HG03039 (cell line): ENCODE measurements around the gene NTN4.
"Not testable (repeated sequence)": the region's sequence is repeated elsewhere in the genome, so short reads cannot be mapped to it uniquely, and the experiment has no call there.

Experiments used
- ATAC-seq: cut with Tn5 transposase; IDR thresholded peaks from one replicate; pipeline ENCODE4 v1.9.1; 2021; ENCODE audit warnings: mild to moderate bottlenecking, moderate library complexity; ENCODE audit not compliant: unreplicated experiment

NTN4 gene

DNA sequence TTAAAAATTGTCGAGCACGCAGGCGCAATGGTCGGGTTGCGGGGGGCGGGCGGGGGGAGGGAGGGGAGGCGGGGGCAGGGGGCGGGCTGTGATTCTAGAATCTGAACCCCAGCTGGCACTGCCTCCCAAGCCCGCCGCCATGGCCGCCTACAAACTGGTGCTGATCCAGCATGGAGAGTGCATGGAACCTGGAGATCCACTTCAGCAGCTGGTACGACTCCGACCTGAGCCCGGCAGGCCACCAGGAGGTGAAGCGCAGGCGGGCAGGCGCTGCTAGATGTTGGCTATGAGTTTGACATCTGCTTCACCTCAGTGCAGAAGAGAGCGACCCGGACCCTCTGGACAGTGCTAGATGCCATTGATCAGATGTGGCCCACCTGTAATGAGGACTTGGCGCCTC, 118.4 kb downstream of the NTN4 start:
- no peak for ATAC-seq

DNA sequence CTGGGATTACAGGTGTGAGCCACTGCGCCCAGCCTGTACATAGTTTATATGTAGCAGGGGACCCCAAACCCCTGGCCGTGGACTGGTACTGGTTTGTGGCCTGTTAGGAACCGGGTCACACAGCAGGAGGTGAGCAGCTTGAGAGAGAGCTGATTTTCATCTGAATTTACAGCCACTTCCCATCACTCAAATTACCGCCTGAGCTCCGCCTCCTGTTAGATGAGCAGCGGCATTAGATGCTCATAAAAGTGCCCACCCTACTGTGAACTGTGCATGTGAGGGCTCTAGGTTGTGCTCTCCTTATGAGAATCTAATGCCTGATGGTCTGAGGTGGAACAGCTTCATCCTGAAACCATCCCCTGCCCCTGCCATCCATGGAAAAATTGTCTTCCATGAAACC, 119.3 kb downstream of the NTN4 start:
- no peak for ATAC-seq

DNA sequence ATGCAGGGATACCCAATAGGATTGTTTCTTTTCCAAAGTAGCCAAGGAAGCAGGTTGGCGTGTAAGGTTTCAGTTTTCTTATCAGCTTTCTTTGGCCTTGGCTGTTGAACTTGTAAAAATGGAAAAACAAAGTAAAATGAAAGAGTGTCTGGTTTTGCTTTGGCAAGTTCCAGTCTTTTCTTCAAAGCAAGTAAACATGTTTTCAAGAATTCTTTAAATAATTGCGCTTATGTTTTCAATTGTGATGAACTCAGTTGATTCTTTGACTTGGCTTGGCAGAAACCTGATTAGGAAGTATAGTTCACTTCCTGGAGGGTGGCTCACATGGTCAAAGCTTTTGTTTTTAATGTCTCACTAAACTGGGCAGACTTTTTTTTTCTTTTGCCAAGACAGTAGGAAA, 127.0 kb downstream of the NTN4 start:
- ATAC-seq, result no peak

DNA sequence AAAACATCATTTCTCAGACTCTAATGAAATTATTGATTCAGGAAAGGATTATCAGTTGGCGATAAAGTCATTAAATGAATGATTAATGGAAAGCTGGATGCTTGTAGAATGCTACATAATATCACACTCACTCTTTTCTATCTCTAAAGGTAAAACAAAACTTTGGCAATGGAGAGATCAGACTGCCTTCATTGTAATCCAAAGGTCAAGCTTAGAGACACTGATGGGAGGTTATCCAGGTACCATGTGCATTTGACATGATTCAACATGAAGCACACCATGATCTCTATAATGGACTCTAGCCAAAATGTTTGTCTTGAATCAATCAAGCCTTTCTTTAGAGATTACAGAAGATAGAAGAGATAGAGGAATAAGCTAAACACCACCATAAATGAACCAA, 129.2 kb downstream of the NTN4 start:
- ATAC-seq, result no peak

DNA sequence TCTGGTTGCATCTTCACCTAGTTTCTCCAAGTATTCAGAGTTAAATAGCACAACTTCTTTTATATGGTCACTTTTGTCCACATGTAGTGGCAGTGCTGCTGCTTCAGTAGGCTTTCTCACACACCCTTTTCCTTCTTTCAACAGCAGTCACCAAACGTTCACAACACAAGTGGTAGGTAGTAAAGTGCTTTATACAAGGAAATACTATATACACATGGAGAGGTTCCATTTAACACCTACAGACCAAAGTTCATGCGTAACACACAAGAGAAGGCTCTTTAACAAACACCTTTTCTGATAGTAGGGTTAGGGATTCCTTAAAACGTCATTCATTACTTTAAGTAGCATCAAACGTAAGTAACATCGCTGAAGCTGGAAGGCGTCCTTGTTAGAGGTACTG, 132.2 kb downstream of the NTN4 start:
- no peak for ATAC-seq

DNA sequence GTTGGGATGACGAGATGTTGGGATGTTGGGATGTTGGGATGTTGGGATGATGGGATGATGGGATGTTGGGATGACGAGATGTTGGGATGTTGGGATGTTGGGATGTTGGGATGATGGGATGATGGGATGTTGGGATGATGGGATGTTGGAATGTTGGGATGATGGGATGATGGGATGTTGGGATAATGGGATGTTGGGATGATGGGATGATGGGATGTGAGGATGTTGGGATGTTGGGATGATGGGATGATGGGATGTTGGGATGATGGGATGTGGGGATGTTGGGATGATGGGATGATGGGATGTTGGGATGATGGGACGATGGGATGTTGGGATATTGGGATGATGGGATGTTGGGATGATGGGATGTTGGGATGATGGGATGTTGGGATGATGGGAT, 135.9 kb downstream of the NTN4 start:
- not testable (repeated sequence) for ATAC-seq

DNA sequence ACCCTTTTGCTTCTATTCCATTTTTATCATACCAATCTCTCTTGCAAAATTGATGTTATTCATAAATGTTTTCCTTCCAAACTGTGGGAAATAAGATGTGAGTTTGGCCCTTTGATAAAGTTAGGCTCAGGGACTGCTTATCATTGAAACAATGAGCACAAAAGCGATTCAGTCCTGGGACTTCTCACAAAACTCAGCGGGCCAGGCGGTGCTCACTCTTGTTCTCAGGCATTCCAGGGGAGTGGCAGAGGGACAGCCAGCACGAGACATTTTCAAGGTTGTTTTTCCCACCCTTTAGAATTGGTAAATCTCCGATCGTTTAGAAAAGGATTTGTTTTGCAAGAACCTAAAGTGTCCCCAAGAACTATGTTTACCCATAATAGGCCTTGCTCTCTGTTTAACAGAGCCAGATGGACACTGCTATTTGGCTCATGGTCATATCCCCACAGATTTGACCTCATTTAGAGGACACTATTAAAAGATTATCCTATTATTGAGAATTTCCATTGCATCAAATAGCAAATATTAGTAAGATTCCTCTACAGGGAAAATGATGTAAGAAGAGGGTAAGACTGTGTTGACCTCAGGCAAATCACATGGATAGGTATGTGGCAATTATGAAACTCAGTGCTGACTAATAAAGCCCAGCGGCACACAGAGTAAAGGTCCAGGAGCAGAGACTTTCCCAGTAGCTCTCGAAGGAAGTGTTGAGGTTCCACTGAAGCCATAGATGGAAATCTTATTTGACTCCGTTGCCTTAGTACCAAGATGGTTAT, 136.6 kb downstream of the NTN4 start:
- ATAC-seq, result no peak

DNA sequence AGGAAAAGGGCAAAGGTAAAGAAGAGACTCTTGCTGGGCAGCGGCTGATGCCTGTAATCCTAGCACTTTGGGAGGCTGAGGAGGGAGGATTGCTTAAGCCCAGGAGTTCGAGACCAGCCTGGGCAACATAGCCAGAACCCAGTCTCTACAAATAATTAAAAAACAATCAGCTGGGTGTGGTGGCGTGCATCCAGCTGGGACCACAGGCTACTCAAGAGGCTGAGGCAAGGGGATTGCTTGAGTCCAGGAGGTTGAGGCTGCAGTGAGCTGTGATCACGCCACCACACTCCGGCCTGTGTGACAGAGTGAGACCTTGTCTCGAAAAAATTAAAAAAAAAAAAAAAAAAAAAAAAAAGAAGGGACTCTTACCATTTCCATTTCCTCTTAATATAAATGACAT, 138.9 kb downstream of the NTN4 start:
- ATAC-seq, result no peak

DNA sequence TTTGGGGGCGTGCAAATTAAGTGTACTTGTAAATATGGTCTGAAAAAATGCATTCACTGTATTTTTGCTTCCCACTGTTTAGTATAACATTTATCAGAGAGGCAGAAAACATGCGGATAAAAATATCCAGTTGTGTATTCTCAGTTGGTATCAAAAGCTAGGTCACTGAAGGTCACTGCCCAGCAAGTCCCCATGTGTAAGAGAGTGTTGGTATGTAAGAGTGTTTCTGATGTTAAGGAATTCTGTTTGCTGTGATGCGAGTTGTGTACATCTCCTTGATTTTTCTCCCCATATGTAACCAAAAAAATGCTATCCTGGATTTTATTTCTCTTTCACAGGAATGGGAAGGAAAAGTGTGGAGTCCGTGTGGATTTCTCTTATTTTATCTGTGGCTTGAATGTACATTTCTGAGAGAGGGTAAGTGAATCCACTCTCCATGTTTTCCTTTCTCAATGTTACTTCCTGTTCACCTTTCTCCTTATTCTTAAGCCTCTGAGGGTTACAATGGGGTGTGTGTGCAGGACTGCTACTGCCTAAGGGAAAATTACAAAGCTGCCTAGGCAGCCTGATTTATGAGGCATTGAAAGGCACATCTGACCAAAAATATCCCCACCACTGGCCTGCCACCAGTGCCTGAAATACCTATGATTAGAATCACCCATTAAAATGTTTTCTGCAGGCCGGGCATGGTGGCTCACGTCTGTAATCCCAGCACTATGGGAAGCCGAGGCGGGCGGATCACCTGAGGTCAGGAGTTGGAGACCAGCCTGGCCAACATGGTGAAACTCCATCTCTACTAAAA, 141.4 kb downstream of the NTN4 start:
- no peak for ATAC-seq

DNA sequence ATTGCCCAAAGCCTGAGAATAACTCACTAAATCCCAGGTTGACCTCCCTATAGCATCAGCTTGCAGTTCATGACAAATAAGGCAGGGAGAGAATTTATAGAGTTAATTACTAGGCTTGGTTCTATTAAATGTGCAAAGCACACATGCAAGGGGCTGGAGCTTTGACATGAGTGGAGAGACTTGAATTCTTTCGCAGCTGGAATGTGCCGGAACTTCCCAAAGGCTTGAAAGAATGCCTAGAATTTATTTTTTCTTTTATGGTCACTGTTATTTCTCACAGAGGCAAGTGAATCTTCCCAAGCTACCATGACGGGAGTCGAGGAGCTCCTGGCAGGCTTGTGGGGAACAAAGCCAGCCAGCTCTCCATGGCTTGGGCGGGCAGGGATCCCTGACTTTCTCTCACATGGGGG, 143.8 kb downstream of the NTN4 start:
- no peak for ATAC-seq

DNA sequence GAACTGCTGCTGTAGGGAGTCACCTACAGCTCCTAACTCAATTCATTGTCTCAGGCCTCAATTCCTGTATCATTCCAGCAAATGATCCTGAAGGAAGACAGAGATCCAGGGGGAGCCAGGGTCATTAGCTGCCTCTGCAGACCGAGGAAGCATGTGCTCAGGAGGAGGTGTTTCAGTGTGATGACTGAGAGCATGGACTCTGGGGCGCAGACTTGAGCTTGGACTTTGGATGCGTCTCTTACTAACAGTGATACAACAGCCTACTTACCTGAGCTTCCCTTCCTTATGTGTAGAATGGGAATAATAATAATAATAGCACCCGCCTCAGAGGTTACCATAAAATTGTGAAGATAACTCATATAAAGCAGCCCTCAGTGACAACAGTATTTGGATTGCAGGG, 147.3 kb downstream of the NTN4 start:
- ATAC-seq, result no peak

DNA sequence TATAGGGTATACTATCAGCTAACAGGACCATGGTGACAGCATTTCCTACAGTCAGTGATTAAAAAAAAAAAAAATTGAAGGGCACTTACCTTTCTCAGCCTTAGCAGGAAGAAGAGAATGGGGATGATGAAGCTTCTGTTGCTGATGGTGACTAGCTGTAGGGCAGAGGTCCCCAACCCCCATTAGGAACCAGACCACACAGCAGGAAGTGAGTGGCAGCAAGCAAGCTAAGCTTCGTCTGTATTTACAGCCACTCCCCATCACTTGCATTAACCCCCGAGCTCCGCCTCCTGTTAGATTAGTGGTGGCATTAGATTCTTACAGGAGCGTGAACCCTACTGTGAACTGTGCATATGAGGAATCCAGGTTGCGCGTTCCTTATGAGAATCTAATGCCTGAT, 148.0 kb downstream of the NTN4 start:
- ATAC-seq, result no peak

DNA sequence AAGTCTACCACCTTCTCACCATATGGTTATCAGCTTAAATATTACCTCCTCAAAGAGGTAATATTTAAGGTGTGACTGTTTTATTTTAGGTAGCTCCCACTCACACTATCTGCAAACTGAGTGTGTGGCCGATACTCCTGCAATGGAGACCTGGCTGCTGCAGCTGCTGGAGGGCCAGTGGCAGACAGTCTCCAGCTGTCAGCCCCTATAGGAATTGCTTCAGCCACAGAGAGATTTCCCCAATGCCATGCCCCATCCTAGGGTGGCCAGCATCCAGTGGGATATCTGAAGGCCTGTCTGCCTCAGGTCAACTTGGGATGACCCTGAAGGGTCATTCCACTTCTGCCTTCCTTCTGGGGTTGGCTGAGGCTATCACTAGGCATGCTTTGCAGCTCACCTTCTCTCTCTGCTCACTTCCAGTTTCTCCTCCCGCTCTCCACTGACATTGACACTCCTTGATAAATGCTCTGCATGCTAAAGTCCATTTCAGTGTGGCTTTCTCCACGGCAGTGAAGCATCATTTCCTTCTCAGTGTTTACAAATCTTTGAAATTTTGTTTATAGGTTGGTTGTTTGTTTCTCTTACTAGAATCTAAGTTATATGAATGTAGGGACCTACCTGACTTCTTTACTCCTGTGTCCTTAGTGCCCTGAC, 149.1 kb downstream of the NTN4 start:
- no peak for ATAC-seq

DNA sequence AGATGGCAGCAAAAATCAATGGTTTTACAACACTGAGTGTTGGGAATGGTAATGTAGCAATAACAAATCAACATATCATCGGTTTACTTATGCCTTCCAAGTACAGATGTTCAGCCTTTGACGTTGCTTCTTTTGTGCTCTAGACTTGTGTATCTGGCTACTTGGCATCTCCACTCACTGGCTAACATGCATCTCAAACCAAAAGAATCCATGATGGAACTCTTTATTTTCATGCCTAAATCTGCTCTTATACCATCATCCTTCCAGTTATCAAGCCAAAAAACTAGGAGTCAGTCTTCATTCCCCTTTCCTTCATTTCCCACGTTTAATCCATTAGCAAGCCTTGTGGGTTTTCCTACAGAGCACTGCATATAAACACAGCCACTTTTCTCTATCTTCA, 150.0 kb downstream of the NTN4 start:
- ATAC-seq, result no peak

DNA sequence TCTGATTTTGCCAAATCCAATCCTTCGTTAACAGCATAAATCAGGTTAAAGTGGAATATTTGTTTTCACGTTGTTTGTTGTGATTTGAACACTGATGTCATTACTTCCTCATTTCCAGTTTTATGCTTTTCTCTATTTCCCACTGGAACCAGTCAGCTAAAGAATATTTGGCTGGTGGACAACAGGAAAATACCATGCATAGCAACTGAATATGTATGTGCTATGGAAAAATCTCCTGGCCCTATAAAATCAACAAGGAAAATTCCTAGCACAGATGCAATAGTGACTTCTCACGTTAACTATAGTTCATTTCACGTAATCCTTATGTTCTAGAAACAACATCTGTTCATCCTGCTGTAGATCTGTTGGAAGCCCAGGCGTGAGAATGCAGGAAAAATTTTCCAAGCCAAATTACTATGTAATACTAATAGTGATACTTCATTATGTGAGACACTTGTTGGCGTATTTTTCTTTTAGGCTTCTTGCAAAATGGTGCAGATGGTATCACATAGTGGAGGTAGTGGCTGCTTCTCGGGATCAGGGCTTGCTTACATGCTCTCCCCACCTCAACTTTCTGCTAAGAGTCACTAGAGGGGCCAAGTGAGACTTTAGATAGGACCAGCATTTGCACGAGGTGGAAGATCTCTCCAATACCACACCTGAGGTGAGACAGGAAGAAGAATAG, 153.0 kb downstream of the NTN4 start:
- ATAC-seq, result no peak

DNA sequence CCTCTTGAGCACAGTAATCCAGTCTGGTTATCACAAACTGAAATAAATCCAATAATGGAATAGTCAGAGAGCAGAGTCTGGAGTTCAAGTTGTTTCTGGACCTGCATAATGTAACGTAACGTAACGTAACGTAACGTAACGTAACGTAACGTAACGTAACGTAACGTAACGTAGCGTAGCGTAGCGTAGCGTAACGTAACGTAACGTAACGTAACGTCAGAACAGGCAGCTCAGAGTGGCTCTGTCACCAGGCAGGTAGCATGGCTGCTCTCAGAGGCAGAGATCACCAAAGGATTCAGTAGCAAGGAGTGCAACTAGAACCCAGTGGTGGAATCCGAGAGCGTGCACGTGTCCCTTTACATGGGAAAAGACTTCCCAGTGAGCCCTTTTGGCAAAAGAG, 153.6 kb downstream of the NTN4 start:
- ATAC-seq, result no peak

DNA sequence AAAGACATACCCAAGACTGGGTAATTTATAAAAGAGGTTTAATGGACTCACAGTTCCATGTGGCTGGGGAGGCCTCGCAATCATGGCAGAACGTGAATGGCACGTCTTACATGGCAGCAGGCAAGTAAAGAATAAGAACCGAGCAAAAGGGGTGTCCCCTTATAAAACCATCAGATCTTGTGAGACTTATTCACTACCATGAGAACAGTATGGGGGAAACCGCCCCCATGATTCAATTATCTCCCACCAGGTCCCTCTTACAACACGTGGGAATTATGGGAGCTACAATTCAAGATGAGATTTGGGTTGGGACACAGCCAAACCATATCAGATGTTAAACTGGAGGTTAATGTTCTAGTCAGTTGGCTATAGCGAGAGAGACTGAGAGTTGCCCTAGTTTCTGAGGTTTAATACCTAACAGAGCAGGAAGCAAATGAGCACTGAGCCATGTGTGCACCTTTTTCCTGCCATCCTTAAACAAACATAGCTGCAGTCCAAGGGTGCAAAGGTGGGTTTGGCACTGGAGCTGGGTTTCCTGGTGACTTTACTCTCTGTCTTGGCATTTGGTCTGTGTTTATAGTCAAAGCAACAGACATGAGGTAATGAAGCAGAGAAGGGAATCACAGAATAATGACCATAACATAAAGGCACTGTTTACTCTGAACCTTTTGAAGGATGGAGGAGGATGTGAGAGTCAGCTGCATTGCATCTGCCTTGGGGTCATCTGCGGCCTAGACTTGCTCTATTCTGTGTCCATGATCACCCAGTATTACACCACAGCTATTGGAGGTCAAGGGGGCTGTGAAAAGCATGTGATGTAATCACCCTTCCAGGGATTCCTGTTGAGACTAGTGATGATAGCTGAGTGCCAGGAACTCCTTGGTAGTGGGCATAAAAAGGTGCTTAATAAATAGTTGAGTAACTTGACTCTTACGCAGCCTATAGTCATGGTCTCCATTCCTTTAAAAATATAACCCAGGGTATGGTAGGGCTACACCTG, 155.6 kb downstream of the NTN4 start:
- no peak for ATAC-seq

DNA sequence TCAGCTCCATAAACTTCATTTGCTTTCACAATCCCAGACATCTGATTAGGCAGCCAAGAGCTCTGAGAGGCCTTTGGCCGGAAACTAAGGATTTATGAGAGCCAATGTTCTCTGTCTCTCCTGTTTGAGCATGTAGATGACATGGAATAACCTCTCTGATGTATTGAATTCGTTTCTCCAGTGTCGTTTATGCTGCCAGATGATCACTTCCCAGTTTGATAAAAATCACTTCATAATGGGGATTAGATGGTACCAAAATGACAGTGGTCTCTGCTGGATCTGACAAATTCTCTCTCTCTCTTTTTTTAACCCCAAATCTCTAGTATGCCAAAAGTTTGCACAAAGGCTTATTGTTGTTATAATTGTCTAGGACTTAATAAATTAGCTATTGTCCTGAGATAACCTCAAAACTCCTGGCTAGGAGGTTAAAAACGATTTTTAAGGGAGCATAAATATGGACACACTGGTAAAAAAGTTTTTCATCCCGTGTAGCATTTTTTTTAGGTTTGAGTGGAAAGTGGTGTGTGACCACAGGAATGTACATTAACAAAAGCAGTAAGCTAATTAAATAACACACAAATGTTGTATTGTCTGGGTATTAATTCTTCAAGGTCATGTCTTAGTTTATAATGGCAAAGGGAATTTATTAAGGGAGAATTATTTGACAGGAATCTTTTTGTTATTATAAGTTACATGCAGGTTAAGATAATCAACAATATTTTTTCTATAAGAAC, 156.7 kb downstream of the NTN4 start:
- ATAC-seq, result no peak

DNA sequence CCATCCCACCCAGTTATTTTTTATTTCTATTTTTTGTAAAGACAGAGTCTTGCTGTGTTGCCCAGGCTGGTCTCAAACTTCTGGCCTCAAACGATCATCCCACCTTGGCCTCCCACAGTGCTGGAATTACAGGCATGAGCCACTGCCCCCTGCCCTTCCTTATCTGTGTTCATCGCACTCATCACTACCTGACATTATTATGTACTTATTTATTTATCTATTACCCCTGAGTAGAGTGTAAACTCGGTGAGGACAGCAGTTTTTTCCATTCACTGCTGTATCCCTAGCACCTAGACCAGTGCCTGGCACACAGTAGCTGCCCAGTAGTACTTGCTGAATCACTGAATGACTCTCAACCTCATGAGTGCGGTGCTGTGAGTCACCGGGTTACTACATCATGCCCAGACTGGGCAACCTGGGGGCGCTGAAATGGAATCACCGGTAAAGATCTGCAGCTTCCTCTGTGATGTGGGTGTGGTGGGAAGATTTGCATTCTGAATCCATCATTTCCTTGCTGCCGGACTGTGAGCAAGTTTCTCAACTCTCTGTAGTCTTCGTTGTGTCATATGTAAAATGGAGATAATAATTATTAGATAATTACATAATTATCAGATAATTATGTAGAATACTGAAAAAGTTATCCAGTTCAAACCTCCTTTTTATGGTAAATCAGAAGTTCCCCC, 157.4 kb downstream of the NTN4 start:
- ATAC-seq, result no peak
